Germinal center (tissue), 1 donor: ENCODE data around the gene ICOS.

Experiments
- DNase-seq: peaks from one replicate; pipeline ENCODE4 v3.0.0; 2012; ENCODE audit warnings: mixed read lengths, low spot score

The ICOS gene

DNA sequence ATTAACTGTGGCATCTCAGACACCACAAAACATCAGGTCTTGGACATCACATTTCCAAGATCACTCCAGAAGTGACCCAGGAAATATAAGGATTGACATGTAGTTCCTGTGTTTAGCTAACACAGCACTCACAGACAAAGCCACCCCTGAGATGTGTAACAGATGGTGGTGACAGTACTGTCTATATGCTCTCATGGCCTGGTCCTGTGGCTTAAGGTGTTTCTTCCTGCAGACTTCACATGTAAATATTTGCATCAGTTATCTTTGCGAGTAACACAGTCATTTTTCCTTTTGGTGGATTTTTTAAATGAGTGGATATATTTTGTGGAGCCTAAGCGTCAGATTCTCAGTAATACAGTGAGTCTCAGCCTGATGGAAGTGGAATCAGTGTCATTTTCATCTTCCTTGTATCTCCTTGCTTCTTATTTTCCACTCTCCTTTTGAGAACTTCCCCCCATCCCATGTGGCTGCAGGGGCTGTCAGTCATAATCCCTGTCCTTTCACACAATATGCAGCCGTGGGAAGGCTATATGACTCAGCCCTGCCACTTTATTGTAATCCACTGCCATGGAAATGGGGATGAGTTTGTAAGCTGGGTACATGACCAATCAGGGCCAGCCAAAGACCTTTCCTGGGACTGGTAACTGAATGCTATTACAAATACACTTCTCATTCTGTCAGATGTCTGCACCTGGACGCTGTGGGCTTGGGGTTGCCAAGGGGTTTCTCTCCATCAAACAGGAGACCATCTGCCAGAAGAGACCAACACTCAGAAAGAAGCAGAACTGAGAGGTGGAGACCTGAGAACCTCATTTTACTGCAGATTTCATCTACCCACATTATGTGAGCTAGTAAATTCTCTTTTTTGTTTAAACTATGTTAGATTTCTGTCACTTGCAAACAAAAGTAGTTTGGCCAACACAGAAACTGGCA is 74.3 kb downstream of the ICOS start:
- DNase-seq: no peak
